ENCODE results near the gene EHD3.

- TF ChIP-seq CTCF (IDR thresholded peaks at IDR 0.05) (no peak), POLR2A (IDR thresholded peaks at IDR 0.05) (no peak)
Observed at GRCh38 chr2:31228717-31229116, 5.2 kb upstream of the EHD3 start.

All from testis (tissue), 2 donors.